RWPE1 (cell line): ENCODE measurements around the gene GABPB2.

Experiments used
- CTCF ChIA-PET: fragments of 350-600 bp; sonication (Branson Sonifier 250); formaldehyde crosslinking; extraction: SDS; loops from one replicate; lab custom pipeline; 2021; lab: Yijun Ruan, JAX
- POLR2A ChIA-PET: fragments of 400-600 bp; formaldehyde crosslinking; extraction: SDS; loops from one replicate; lab custom pipeline; 2020; ENCODE audit warnings: antibody characterized with exemption; ENCODE audit not compliant: low non-redundant PET; lab: Yijun Ruan, JAX
- DNase-seq: peaks from one replicate; pipeline ENCODE4 v3.0.0; 2012; ENCODE audit warnings: low spot score
- H3K27ac ChIP-seq: fragments of 450-650 bp; 2 replicates; pipeline ENCODE4 v1.5.1; 2017
- CTCF ChIP-seq: fragments of 450-650 bp; conservative IDR thresholded peaks from 2 replicates; pipeline ENCODE4 v1.5.1; 2017; ENCODE audit warnings: low read depth, mild to moderate bottlenecking

Gene GABPB2

GRCh38 chr1:151144474-151145303 is 74.1 kb downstream of the GABPB2 start:
- POLR2A ChIA-PET = no interaction called here
- CTCF ChIA-PET = interaction anchor here (0.5 to 1.0 kb wide), 2 partner anchors 10 to 32 kb away, joined by 4 read pairs; no protein-coding TSS in a partner anchor
- no peak for TF ChIP-seq CTCF
- no peak for DNase-seq
- no peak overlapping the region for H3K27ac ChIP-seq

GRCh38 chr1:151145304-151146071 is 74.9 kb downstream of the GABPB2 start:
- no peak for DNase-seq
- ChIA-PET POLR2A (no interaction called here), CTCF (interaction anchor here (1.0 kb wide), 1 partner anchor 11 kb away, joined by 4 read pairs; no protein-coding TSS in a partner anchor)
- no peak for TF ChIP-seq CTCF
- H3K27ac ChIP-seq = no peak overlapping the region

GRCh38 chr1:151146072-151146411 is 75.5 kb downstream of the GABPB2 start:
- ChIA-PET CTCF (no interaction called here), POLR2A (no interaction called here)
- no peak for TF ChIP-seq CTCF
- peak overlapping the region; percentile 77 for H3K27ac ChIP-seq
- DNase-seq = no peak

- peak within 1 kb of the TSS; percentile 77 for H3K27ac ChIP-seq
- no peak for TF ChIP-seq CTCF
- ChIA-PET POLR2A (no interaction called here), CTCF (interaction anchor here (0.6 to 0.9 kb wide), 2 partner anchors 9 to 81 kb away, joined by 3 read pairs; no protein-coding TSS in a partner anchor)
- DNase-seq = peak; percentile 86
Measured at GRCh38 chr1:151146412-151147131, 76.0 kb downstream of the GABPB2 start, which contains the start of gene SEMA6C. SEMA6C (minus strand) TSS chr1:151146631; CDS start chr1:151142621, 4,010 bp downstream.

- POLR2A ChIA-PET = no interaction called here
- CTCF ChIA-PET = interaction anchor here (0.6 to 0.9 kb wide), 2 partner anchors 9 to 81 kb away, joined by 3 read pairs; no protein-coding TSS in a partner anchor
- no peak for DNase-seq
- no peak for TF ChIP-seq CTCF
- H3K27ac ChIP-seq = peak overlapping the region; percentile 77
Measured at GRCh38 chr1:151147132-151147503, 76.6 kb downstream of the GABPB2 start.

- H3K27ac ChIP-seq = no peak overlapping the region
- CTCF ChIA-PET = interaction anchor here (0.9 kb wide), 1 partner anchor 8 kb away, joined by 3 read pairs; no protein-coding TSS in a partner anchor
- TF ChIP-seq CTCF = no peak
- no peak for DNase-seq
- POLR2A ChIA-PET = no interaction called here
Measured at GRCh38 chr1:151147665-151148064, 77.1 kb downstream of the GABPB2 start.
